HCT116 (cell line): Measurements from ENCODE around the gene IMMP2L. TPM values are rescaled to one million over a fixed set of nuclear protein-coding genes. Genes with fewer than 3 reads are reported as not detected.

Experiments
- ATAC-seq: fragments of 200-7000 bp; cut with Tn5 transposase; 2 replicates; pipeline ENCODE4 v1.9.1; 2020; ENCODE audit warnings: mild to moderate bottlenecking, moderate library complexity
- BruUV-seq: library from RNA; stranded (reverse); fragments of 400-500 nt; replicated peaks from 2 replicates; lab custom pipeline; 2021; lab: Mats Ljungman, UMichigan
- CTCF ChIA-PET: fragments of 300-600 bp; sonication (Branson Sonifier 250); formaldehyde crosslinking; loops from one replicate; lab custom pipeline; 2021; ENCODE audit warnings: antibody characterized with exemption; lab: Charles Lee
- POLR2A ChIA-PET: fragments of 300-600, 350-600 bp; sonication (Branson Sonifier 250); formaldehyde crosslinking; loops from one replicate; lab custom pipeline; 2021; ENCODE audit warnings: antibody characterized with exemption; lab: Charles Lee
- RAD21 ChIA-PET, 2 experiments: fragments of 300-600 bp; sonication (Branson Sonifier 250); formaldehyde crosslinking; loops; one replicate each; lab custom pipeline; 2023; ENCODE audit warnings: low total read pairs in 2 of 2; ENCODE audit not compliant: uncharacterized antibody in 2 of 2, unreplicated experiment in 2 of 2, low non-redundant PET in 1 of 2; lab: Charles Lee
- DNase-seq: peaks from one replicate; pipeline ENCODE4 v3.0.0-alpha.2; 2010; ENCODE audit warnings: low read depth, low spot score
- H2AFZ ChIP-seq: fragments of 200-600 bp; shearing (Covaris generic), sonication (generic); 2 replicates; pipeline ENCODE4 v1.6.1; 2017; ENCODE audit warnings: low read depth, mixed run types, mixed read lengths, antibody characterized with exemption, low read length; ENCODE audit not compliant: poor library complexity, severe bottlenecking
- H3K27ac ChIP-seq: 2 replicates; pipeline ENCODE4 v1.5.1; 2012; ENCODE audit warnings: low read depth, low read length
- H3K27me3 ChIP-seq: fragments of 200-600 bp; sonication (generic); 2 replicates; pipeline ENCODE4 v1.6.1; 2016; ENCODE audit warnings: mixed run types, low read length, mixed read lengths; ENCODE audit not compliant: insufficient read depth
- H3K36me3 ChIP-seq, 2 experiments: fragments of 200-500 bp in 1 of 2; fragments of 200-600 bp in 1 of 2; sonication (Bioruptor generic) in 1 of 2; sonication (generic) in 1 of 2; 2 replicates each; pipeline versions ENCODE4 v1.5.1 to v1.6.1; 2014 to 2016; ENCODE audit warnings: low read length in 2 of 2, inconsistent platforms in 1 of 2, mixed read lengths in 1 of 2, mixed run types in 1 of 2; ENCODE audit not compliant: insufficient read depth in 2 of 2, control insufficient read depth in 1 of 2
- H3K4me1 ChIP-seq, 2 experiments: fragments of 200-600 bp in 1 of 2; sonication (generic) in 1 of 2; 2 replicates each; pipeline versions ENCODE4 v1.5.1 to v1.6.1; 2012 to 2017; ENCODE audit warnings: low read length in 2 of 2, inconsistent platforms in 1 of 2, mild to moderate bottlenecking in 1 of 2, mixed read lengths in 1 of 2, mixed run types in 1 of 2, moderate library complexity in 1 of 2; ENCODE audit not compliant: insufficient read depth in 2 of 2, control insufficient read depth in 1 of 2
- H3K4me2 ChIP-seq: fragments of 200-600 bp; sonication (generic); 2 replicates; pipeline ENCODE4 v1.6.1; 2017; ENCODE audit warnings: mixed run types, low read length, mixed read lengths
- H3K4me3 ChIP-seq, 2 experiments: fragments of 200-600 bp in 1 of 2; sonication (generic) in 1 of 2; replicated peaks in 1 of 2; 2 replicates each; pipeline ENCODE4 v1.5.1; 2011 to 2016; ENCODE audit warnings: low read length in 2 of 2, control low read depth in 1 of 2, low read depth in 1 of 2, mild to moderate bottlenecking in 1 of 2, mixed read lengths in 1 of 2, mixed run types in 1 of 2
- H3K79me2 ChIP-seq: fragments of 200-600 bp; sonication (generic); 2 replicates; pipeline ENCODE4 v1.6.1; 2017; ENCODE audit warnings: mild to moderate bottlenecking, mixed run types, low read length, moderate library complexity, mixed read lengths; ENCODE audit not compliant: insufficient read depth
- H3K9ac ChIP-seq: fragments of 200-600 bp; sonication (generic); 2 replicates; pipeline ENCODE4 v1.6.1; 2016; ENCODE audit warnings: low read length, mixed read lengths
- H3K9me2 ChIP-seq: fragments of 200-600 bp; sonication (generic), shearing (Covaris generic); 2 replicates; pipeline ENCODE4 v1.6.1; 2017; ENCODE audit warnings: mixed run types, mild to moderate bottlenecking, moderate library complexity; ENCODE audit not compliant: insufficient read depth
- H3K9me3 ChIP-seq, 2 experiments: fragments of 200-500 bp in 1 of 2; fragments of 200-600 bp in 1 of 2; sonication (Bioruptor generic) in 1 of 2; sonication (generic) in 1 of 2; 2 replicates each; pipeline ENCODE4 v1.6.1; 2014 to 2017; ENCODE audit warnings: low read length in 2 of 2, mixed read lengths in 2 of 2, inconsistent platforms in 1 of 2, low read depth in 1 of 2, mild to moderate bottlenecking in 1 of 2, mixed run types in 1 of 2, moderate library complexity in 1 of 2; ENCODE audit not compliant: control insufficient read depth in 1 of 2, insufficient read depth in 1 of 2
- H4K20me1 ChIP-seq: fragments of 200-600 bp; sonication (generic), shearing (Covaris generic); 2 replicates; pipeline ENCODE4 v1.6.1; 2017; ENCODE audit warnings: mixed run types, mild to moderate bottlenecking, moderate library complexity; ENCODE audit not compliant: insufficient read depth
- CEBPB ChIP-seq: IDR thresholded peaks from 2 replicates; pipeline ENCODE4 v1.6.1; 2012; ENCODE audit warnings: low read depth
- EZH2 ChIP-seq: fragments of 200-600 bp; sonication (generic); IDR thresholded peaks from 2 replicates; pipeline ENCODE4 v1.6.1; 2017; ENCODE audit warnings: antibody characterized with exemption, mixed run types
- EZH2phosphoT487 ChIP-seq: fragments of 200-600 bp; IDR thresholded peaks from 2 replicates; pipeline ENCODE4 v1.6.1; 2018; ENCODE audit warnings: antibody characterized with exemption, borderline replicate concordance
- FOSL1 ChIP-seq: IDR thresholded peaks from 2 replicates; pipeline ENCODE4 v1.6.1; 2012; ENCODE audit warnings: low read depth
- JUND ChIP-seq: IDR thresholded peaks from 2 replicates; pipeline ENCODE4 v1.6.1; 2012
- MAX ChIP-seq: IDR thresholded peaks from 2 replicates; pipeline ENCODE4 v1.6.1; 2012
- SP1 ChIP-seq: IDR thresholded peaks from 2 replicates; pipeline ENCODE4 v1.6.1; 2012; ENCODE audit warnings: low read depth
- SRF ChIP-seq: IDR thresholded peaks from 2 replicates; pipeline ENCODE4 v1.6.1; 2012; ENCODE audit warnings: low read depth
- YY1 ChIP-seq: IDR thresholded peaks from 2 replicates; pipeline ENCODE4 v1.6.1; 2011; ENCODE audit warnings: low read length, low read depth, moderate library complexity, mild to moderate bottlenecking; ENCODE audit not compliant: insufficient replicate concordance; ENCODE audit errors: extremely low read depth
- ZBTB33 ChIP-seq: IDR thresholded peaks from 2 replicates; pipeline ENCODE4 v1.6.1; 2011; ENCODE audit warnings: mild to moderate bottlenecking, low read length, moderate library complexity; ENCODE audit not compliant: insufficient replicate concordance; ENCODE audit errors: extremely low read depth
- ZFX ChIP-seq: fragments of 450-650 bp; IDR thresholded peaks from 2 replicates; pipeline ENCODE4 v1.6.1; 2017
- ZNF274 ChIP-seq: fragments of 200-500 bp; sonication (Bioruptor generic); IDR thresholded peaks from 2 replicates; pipeline ENCODE4 v1.6.1; 2014; ENCODE audit warnings: mild to moderate bottlenecking, low read depth, low read length, inconsistent platforms
- intact Hi-C: fragments of 100-400 bp; cut with micrococcal nuclease; formaldehyde crosslinking; loops from 2 replicates; pipeline ENCODE4 v1.10.0; 2022
- total RNA-seq: library from RNA; stranded (reverse); gene quantifications from one replicate; pipeline ENCODE4 v1.2.1, GENCODE V29; 2021; ENCODE audit not compliant: unreplicated experiment
- TF ChIP-seq, protein P1 (sequence below): IDR thresholded peaks from 2 replicates; pipeline ENCODE4 v1.6.1; 2012; ENCODE audit warnings: low read depth

The IMMP2L gene
- total RNA-seq, 1 experiment from 2014 or later: 21.1 TPM

DNA sequence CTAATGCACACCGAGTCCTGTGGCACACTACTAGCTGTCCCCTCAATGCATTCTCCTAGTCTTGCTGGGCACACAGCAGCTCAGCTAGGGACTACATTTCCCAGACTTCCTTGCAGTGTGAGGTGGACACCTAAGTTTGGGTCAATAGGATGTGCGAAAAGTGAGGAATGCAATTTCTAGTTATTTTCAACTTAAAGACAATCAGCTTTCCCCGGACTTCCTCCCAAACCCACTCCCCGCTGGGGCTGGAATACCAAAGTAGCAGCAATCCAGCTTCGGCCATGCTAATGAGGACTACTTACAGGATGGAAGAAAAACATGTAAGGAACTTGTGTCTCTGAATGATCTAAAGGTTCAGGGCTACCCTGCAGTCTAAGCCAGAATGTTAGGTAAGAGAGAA, 757.8 kb downstream of the IMMP2L start:
- CTCF ChIA-PET: no interaction called here
- Histone ChIP-seq H3K36me3 (no peaks in the 10 kb centered on the region), H3K4me2 (no peak overlapping the region), H3K9ac (no peak overlapping the region), H4K20me1 (no peaks in the 10 kb centered on the region), H3K9me2 (no peaks in the 10 kb centered on the region), H3K4me1 (no peaks in the 10 kb centered on the region), H3K27ac (no peak overlapping the region), H3K9me3 (no peaks in the 10 kb centered on the region), H3K4me3 (no peak overlapping the region), H3K79me2 (no peaks in the 10 kb centered on the region), H2AFZ (no peak overlapping the region), H3K27me3 (no peaks in the 10 kb centered on the region)
- no peak for ATAC-seq
- no peak for DNase-seq
- intact Hi-C loops: no loop called here
- POLR2A ChIA-PET: no interaction called here
- RAD21 ChIA-PET: no interaction called here
- no TSS peak for BruUV-seq
- no peak for TF ChIP-seq ZFX
- no peak for TF ChIP-seq ZBTB33
- TF ChIP-seq SP1: no peak
- TF ChIP-seq SRF: no peak
- TF ChIP-seq EZH2: no peak
- TF ChIP-seq MAX: no peak

- no peaks in the 10 kb centered on the region for H3K4me1 ChIP-seq
- no peaks in the 10 kb centered on the region for H3K36me3 ChIP-seq
- no peaks in the 10 kb centered on the region for H3K9me2 ChIP-seq
- H3K4me3 ChIP-seq: no peak overlapping the region
- ATAC-seq (no peak), DNase-seq (no peak)
- ChIA-PET RAD21 (no interaction called here), POLR2A (no interaction called here), CTCF (no interaction called here)
- no peaks in the 10 kb centered on the region for H3K9me3 ChIP-seq
- no peaks in the 10 kb centered on the region for H4K20me1 ChIP-seq
- no peak overlapping the region for H3K4me2 ChIP-seq
- H3K27ac ChIP-seq: no peak overlapping the region
- no TSS peak for BruUV-seq
- no peak overlapping the region for H3K9ac ChIP-seq
- no peaks in the 10 kb centered on the region for H3K79me2 ChIP-seq
- intact Hi-C loops: no loop called here
- H2AFZ ChIP-seq: no peak overlapping the region
- no peaks in the 10 kb centered on the region for H3K27me3 ChIP-seq
- no peak for TF ChIP-seq FOSL1
- TF ChIP-seq EZH2phosphoT487: no peak
- TF ChIP-seq EZH2: no peak
- TF ChIP-seq JUND: no peak
- no peak for TF ChIP-seq ZNF274
- TF ChIP-seq SP1: no peak
- TF ChIP-seq CEBPB: no peak
- no peak for TF ChIP-seq YY1
- no peak for TF ChIP-seq ZFX
- TF ChIP-seq, protein P1, sequence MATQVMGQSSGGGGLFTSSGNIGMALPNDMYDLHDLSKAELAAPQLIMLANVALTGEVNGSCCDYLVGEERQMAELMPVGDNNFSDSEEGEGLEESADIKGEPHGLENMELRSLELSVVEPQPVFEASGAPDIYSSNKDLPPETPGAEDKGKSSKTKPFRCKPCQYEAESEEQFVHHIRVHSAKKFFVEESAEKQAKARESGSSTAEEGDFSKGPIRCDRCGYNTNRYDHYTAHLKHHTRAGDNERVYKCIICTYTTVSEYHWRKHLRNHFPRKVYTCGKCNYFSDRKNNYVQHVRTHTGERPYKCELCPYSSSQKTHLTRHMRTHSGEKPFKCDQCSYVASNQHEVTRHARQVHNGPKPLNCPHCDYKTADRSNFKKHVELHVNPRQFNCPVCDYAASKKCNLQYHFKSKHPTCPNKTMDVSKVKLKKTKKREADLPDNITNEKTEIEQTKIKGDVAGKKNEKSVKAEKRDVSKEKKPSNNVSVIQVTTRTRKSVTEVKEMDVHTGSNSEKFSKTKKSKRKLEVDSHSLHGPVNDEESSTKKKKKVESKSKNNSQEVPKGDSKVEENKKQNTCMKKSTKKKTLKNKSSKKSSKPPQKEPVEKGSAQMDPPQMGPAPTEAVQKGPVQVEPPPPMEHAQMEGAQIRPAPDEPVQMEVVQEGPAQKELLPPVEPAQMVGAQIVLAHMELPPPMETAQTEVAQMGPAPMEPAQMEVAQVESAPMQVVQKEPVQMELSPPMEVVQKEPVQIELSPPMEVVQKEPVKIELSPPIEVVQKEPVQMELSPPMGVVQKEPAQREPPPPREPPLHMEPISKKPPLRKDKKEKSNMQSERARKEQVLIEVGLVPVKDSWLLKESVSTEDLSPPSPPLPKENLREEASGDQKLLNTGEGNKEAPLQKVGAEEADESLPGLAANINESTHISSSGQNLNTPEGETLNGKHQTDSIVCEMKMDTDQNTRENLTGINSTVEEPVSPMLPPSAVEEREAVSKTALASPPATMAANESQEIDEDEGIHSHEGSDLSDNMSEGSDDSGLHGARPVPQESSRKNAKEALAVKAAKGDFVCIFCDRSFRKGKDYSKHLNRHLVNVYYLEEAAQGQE: no peak
Observed at GRCh38 chr7:110803602-110804143, 758.6 kb downstream of the IMMP2L start.
